Tibial nerve (tissue), 4 donors: ENCODE results near the gene BIRC2.

Source experiments
- CTCF ChIP-seq, 5 experiments: fragments of 200-600 bp in 3 of 5; fragments of 450-650 bp in 2 of 5; sonication (generic) in 3 of 5; IDR thresholded peaks; one replicate each; pipeline ENCODE4 v1.5.1; 2016 to 2019; ENCODE audit warnings: antibody characterized with exemption in 5 of 5, mild to moderate bottlenecking in 3 of 5, moderate library complexity in 2 of 5
- EP300 ChIP-seq, 2 donors: sonication (generic); formaldehyde crosslinking; IDR thresholded peaks; one replicate each; pipeline ENCODE4 v1.6.1; 2017; ENCODE audit warnings: antibody characterized with exemption in 2 of 2, mild to moderate bottlenecking in 1 of 2
- POLR2A ChIP-seq, 2 donors: fragments of 450-650 bp; IDR thresholded peaks; one replicate each; pipeline ENCODE4 v1.6.1; 2017; ENCODE audit warnings: antibody characterized with exemption in 2 of 2, mild to moderate bottlenecking in 2 of 2, moderate library complexity in 2 of 2

DNA sequence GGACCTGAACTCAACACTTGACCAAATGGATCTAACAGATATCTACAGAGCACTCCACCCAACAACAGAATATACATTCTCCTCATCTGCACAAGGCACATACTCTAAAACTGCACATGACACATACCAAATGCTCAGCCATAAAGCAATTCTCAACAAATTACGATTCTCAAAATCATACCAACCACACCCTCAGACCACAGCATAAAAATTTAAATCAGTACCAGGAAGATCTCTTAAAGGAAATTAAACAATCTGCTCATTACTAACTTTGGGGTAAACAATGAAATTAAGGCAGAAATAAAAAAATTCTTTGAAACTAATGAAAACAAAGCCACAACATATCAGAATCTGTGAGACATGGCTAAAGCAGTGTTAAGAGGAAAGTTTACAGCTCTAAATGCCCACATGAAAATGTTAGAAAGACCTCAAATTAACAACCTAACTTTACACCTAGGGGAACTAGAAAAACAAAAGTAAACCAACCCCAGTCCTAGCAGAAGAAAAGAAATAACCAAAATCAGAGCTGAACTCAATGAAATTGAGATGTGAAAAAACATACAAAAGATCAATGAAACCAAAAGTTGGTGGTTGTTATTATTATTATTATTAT is 68.4 kb downstream of the BIRC2 start:
- TF ChIP-seq CTCF (IDR thresholded peaks at IDR 0.05) (no peak), POLR2A (IDR thresholded peaks at IDR 0.05) (no peak), EP300 (IDR thresholded peaks at IDR 0.05) (no peak)
